A549 (cell line): Measurements from ENCODE around the gene GBF1. TPM values are rescaled to one million over a fixed set of nuclear protein-coding genes. Genes with fewer than 3 reads are reported as not detected.
A peak's percentile ranks its signal among the peaks of the same experiment; 100 is the strongest.

ENCODE experiments used
- ATAC-seq, 2 experiments: fragments of 200-7000 bp in 1 of 2; fragments of >200 bp in 1 of 2; cut with Nextera tagmentation in 1 of 2; cut with Tn5 transposase in 1 of 2; 3 replicates each; pipeline versions ENCODE4 v1.8.0 to v1.9.1; 2018 to 2020; ENCODE audit warnings: mild to moderate bottlenecking in 1 of 2, moderate library complexity in 1 of 2
- CTCF ChIA-PET: fragments of 300-600 bp; sonication (Branson Sonifier 250); formaldehyde crosslinking; extraction: SDS; loops from one replicate; lab custom pipeline; 2021; ENCODE audit warnings: antibody characterized with exemption, inconsistent platforms; lab: Yijun Ruan, JAX
- POLR2A ChIA-PET: fragments of 350-600 bp; formaldehyde crosslinking; extraction: SDS; loops from one replicate; lab custom pipeline; 2021; ENCODE audit warnings: antibody characterized with exemption, inconsistent platforms; lab: Yijun Ruan, JAX
- DNase-seq, 2 experiments: peaks; one replicate each; pipeline versions ENCODE4 v3.0.0 to v3.0.0-alpha.2; 2011 to 2016; ENCODE audit warnings: low read depth in 1 of 2, low spot score in 1 of 2
- FAIRE-seq: peaks from 2 replicates; lab custom pipeline; 2011; peaks lifted over from hg19 to GRCh38; lab: Jason Lieb, UNC
- H3K27ac ChIP-seq, 2 experiments: fragments of >200 bp; sonication (Bioruptor Twin); formaldehyde crosslinking; 3 replicates each; pipeline ENCODE4 v1.5.1; 2016 to 2017
- H3K4me1 ChIP-seq: fragments of >200 bp; sonication (Bioruptor Twin); formaldehyde crosslinking; 3 replicates; pipeline ENCODE4 v1.6.1; 2016
- H3K4me2 ChIP-seq: fragments of >200 bp; sonication (Bioruptor Twin); formaldehyde crosslinking; 3 replicates; pipeline ENCODE4 v1.6.1; 2016
- H3K4me3 ChIP-seq: fragments of >200 bp; sonication (Bioruptor Twin); formaldehyde crosslinking; 3 replicates; pipeline ENCODE4 v1.5.1; 2016
- H3K9me3 ChIP-seq: fragments of >200 bp; sonication (Bioruptor Twin); formaldehyde crosslinking; 3 replicates; pipeline ENCODE4 v1.6.1; 2016
- CHD2 ChIP-seq: fragments of 150-350 bp; IDR thresholded peaks from 2 replicates; pipeline ENCODE4 v1.6.1; 2014; ENCODE audit warnings: low read length; ENCODE audit not compliant: partially characterized antibody
- E2F6 ChIP-seq: IDR thresholded peaks from 2 replicates; pipeline ENCODE4 v1.6.1; 2012; ENCODE audit warnings: low read depth, borderline replicate concordance
- EHMT2 ChIP-seq: fragments of 200-600 bp; sonication (generic); IDR thresholded peaks from 2 replicates; pipeline ENCODE4 v1.6.1; 2016; ENCODE audit warnings: antibody characterized with exemption, low read depth, mild to moderate bottlenecking, moderate library complexity
- ELK1 ChIP-seq: fragments of 150-350 bp; IDR thresholded peaks from 2 replicates; pipeline ENCODE4 v1.6.1; 2014; ENCODE audit warnings: low read depth, mild to moderate bottlenecking, low read length
- FOSL2 ChIP-seq, 2 experiments: fragments of 450-650 bp in 1 of 2; fragments of >200 bp in 1 of 2; sonication (Bioruptor Twin) in 1 of 2; formaldehyde crosslinking; IDR thresholded peaks; 2 replicates each; pipeline versions ENCODE4 v1.5.0 to v1.6.1; 2016 to 2020; ENCODE audit warnings: mild to moderate bottlenecking in 1 of 2, moderate library complexity in 1 of 2
- HEYL ChIP-seq: fragments of 250-450 bp; sonication (Bioruptor Pico); IDR thresholded peaks from 2 replicates; pipeline ENCODE4 v1.8.0; 2021; ENCODE audit warnings: mild to moderate bottlenecking, moderate library complexity
- JUN ChIP-seq, 2 experiments: fragments of >200 bp; sonication (Bioruptor Twin); formaldehyde crosslinking; IDR thresholded peaks; 2 replicates in 1 of 2; 3 replicates in 1 of 2; pipeline ENCODE4 v1.6.1; 2016 to 2017
- KDM5A ChIP-seq: fragments of 200-600 bp; sonication (generic); IDR thresholded peaks from 2 replicates; pipeline ENCODE4 v1.6.1; 2016; ENCODE audit warnings: antibody characterized with exemption, mild to moderate bottlenecking
- MAX ChIP-seq: IDR thresholded peaks from 2 replicates; pipeline ENCODE4 v1.6.1; 2012
- MAZ ChIP-seq: fragments of 150-350 bp; IDR thresholded peaks from 2 replicates; pipeline ENCODE4 v1.6.1; 2014; ENCODE audit warnings: antibody characterized with exemption, low read depth, low read length, borderline replicate concordance
- MYC ChIP-seq: IDR thresholded peaks from 2 replicates; pipeline ENCODE4 v1.6.1; 2012; ENCODE audit warnings: mild to moderate bottlenecking, inconsistent platforms, low read length, improper control_type of control experiment, borderline replicate concordance
- NFE2L2 ChIP-seq: fragments of 150-350 bp; conservative IDR thresholded peaks from 2 replicates; pipeline ENCODE4 v1.6.1; 2014; ENCODE audit warnings: low read length
- PHF8 ChIP-seq: fragments of 200-600 bp; sonication (generic); IDR thresholded peaks from 2 replicates; pipeline ENCODE4 v1.6.1; 2016; ENCODE audit warnings: low read depth, mild to moderate bottlenecking, antibody characterized with exemption, moderate library complexity, borderline replicate concordance
- POLR2A ChIP-seq: IDR thresholded peaks from 2 replicates; pipeline ENCODE4 v1.6.1; 2012; ENCODE audit warnings: mild to moderate bottlenecking, low read length
- RAD21 ChIP-seq, 2 experiments: fragments of >200 bp in 1 of 2; sonication (Bioruptor Twin) in 1 of 2; formaldehyde crosslinking in 1 of 2; IDR thresholded peaks in 1 of 2; conservative IDR thresholded peaks in 1 of 2; 2 replicates in 1 of 2; 3 replicates in 1 of 2; pipeline ENCODE4 v1.6.1; 2012 to 2018; ENCODE audit warnings: inconsistent platforms in 1 of 2
- REST ChIP-seq: fragments of 200-600 bp; sonication (generic); IDR thresholded peaks from 2 replicates; pipeline ENCODE4 v1.6.1; 2016; ENCODE audit warnings: antibody characterized with exemption, mild to moderate bottlenecking, moderate library complexity
- TFCP2L1 ChIP-seq: fragments of 250-450 bp; sonication (Bioruptor Pico); IDR thresholded peaks from 2 replicates; pipeline ENCODE4 v1.5.0; 2021; ENCODE audit warnings: mild to moderate bottlenecking
- ZSCAN20 ChIP-seq: fragments of 250-450 bp; sonication (Bioruptor Pico); IDR thresholded peaks from 2 replicates; pipeline ENCODE4 v1.8.0; 2022; ENCODE audit warnings: mild to moderate bottlenecking, moderate library complexity
- WGBS: methylation state at CpG from one replicate; pipeline ENCODE4 v1.1.6; 2017; ENCODE audit errors: missing lambda C conversion rate; 5-methylcytosine and 5-hydroxymethylcytosine counted together
- polyA plus RNA-seq, 4 experiments: library from polyadenylated mRNA; depleted of rRNA in 3 of 4; stranded (reverse); fragments of >200 nt; fragmentation: RNase III in 1 of 4; extraction: RNeasy Plus Mini Kit Qiagen cat#74134 plus additional on column Dnase treatment in 1 of 4; gene quantifications; 2 replicates in 3 of 4; 3 replicates in 1 of 4; pipeline ENCODE4 v1.2.3, GENCODE V29; 2011 to 2017

GBF1 gene
- polyA plus RNA-seq, 2 of the 4 experiments (the other 2 are of a cell fraction), result 20.4 to 21.3 TPM

- H3K4me1 ChIP-seq, result peaks cover 27% of the 10 kb centered on the region; the same call in 2 of the 3 replicates
- H3K9me3 ChIP-seq, result no peaks in the 10 kb centered on the region
- peak within 1 kb of the TSS; percentile 56 for H3K4me3 ChIP-seq
- H3K27ac ChIP-seq, result peak within 1 kb of the TSS; percentile 68 to 91
- POLR2A ChIA-PET, result interaction anchor here (0.6 to 2.0 kb wide), 9 partner anchors 9 to 188 kb away, joined by 3 to 6 read pairs (median 3); partner anchors contain the start of genes CUEDC2, FBXL15 and GBF1
- 0% methylated on average over 27 of the region's 42 CpGs for WGBS
- peak; percentile 23 to 60 for ATAC-seq
- CTCF ChIA-PET, result interaction anchor here (1.0 to 16.2 kb wide), 13 partner anchors 9 to 226 kb away, joined by 3 to 450 read pairs (median 14); partner anchors contain the start of genes CUEDC2, ELOVL3, FBXL15 and PITX3
- peak within 1 kb of the TSS; percentile 98 for H3K4me2 ChIP-seq
- peak; percentile 88 to 89 for DNase-seq
- TF ChIP-seq NFE2L2 (no peak), RAD21 (conservative IDR thresholded peaks at IDR 0.05 in 1 of 2, IDR thresholded peaks at IDR 0.05 in 1 of 2) (no peak), TFCP2L1 (CRISPR knock-in tag) (peak; percentile 62; the same call in 1 of the 2 replicates), PHF8 (peak; percentile 25; the same call in 1 of the 2 replicates), FOSL2 (IDR thresholded peaks at IDR 0.05) (no peak), FOSL2 (CRISPR knock-in tag; IDR thresholded peaks at IDR 0.05) (peak; percentile 66), MAZ (peak; percentile 100), MYC (peak; percentile 42; the same call in 1 of the 2 replicates), ELK1 (no peak), E2F6 (no peak), JUN (IDR thresholded peaks at IDR 0.05) (peak in 1 of 2 experiments; percentile 59; a peak in 1 of 5 replicates), EHMT2 (no peak)
- FAIRE-seq, result no peak
Observed at GRCh38 chr10:102395400-102396316, 150.3 kb downstream of the GBF1 start, which contains the start of gene NFKB2. TSS of gene NFKB2 (plus strand) at chr10:102395705. CDS start at chr10:102395960, 255 bp downstream.

GRCh38 chr10:102396317-102396650, 151.0 kb downstream of the GBF1 start:
- ChIA-PET POLR2A (interaction anchor here (1.0 to 2.0 kb wide), 3 partner anchors 24 to 166 kb away, joined by 3 to 6 read pairs (median 3); partner anchors contain the start of gene FBXL15), CTCF (interaction anchor here (1.0 to 16.2 kb wide), 10 partner anchors 9 to 264 kb away, joined by 3 to 450 read pairs (median 82); partner anchors contain the start of genes CUEDC2, ELOVL3, FBXL15 and PITX3)
- TF ChIP-seq ZSCAN20 (CRISPR knock-in tag) (no peak), CHD2 (peak; percentile 44)
- Histone ChIP-seq H3K4me1 (peaks cover 32% of the 10 kb centered on the region), H3K4me2 (peak overlapping the region; percentile 98), H3K27ac (peak overlapping the region; percentile 68 to 91), H3K4me3 (peak overlapping the region; percentile 56), H3K9me3 (no peaks in the 10 kb centered on the region)
- no peak for DNase-seq
- no peak for FAIRE-seq
- 46% methylated on average over 4 of the region's 4 CpGs for WGBS
- no peak for ATAC-seq

- Histone ChIP-seq H3K4me3 (peak overlapping the region; percentile 56; the same call in 2 of the 3 replicates), H3K4me1 (peaks cover 36% of the 10 kb centered on the region), H3K9me3 (no peaks in the 10 kb centered on the region), H3K4me2 (peak overlapping the region; percentile 98), H3K27ac (peak overlapping the region in 1 of 2 experiments; percentile 91; a peak in 4 of 6 replicates)
- ChIA-PET CTCF (interaction anchor here (1.1 to 16.2 kb wide), 10 partner anchors 8 to 264 kb away, joined by 3 to 450 read pairs (median 92); partner anchors contain the start of genes CUEDC2, ELOVL3, FBXL15 and PITX3), POLR2A (no interaction called here)
- FAIRE-seq (no peak), ATAC-seq (no peak), DNase-seq (no peak)
- TF ChIP-seq KDM5A, result no peak
- TF ChIP-seq HEYL (CRISPR knock-in tag), result no peak
- no peak for TF ChIP-seq MAX
- TF ChIP-seq POLR2A, result no peak
- TF ChIP-seq REST, result no peak
- WGBS, result 93% methylated on average over 7 of the region's 12 CpGs
Observed at GRCh38 chr10:102396730-102397151, 151.4 kb downstream of the GBF1 start.
